ENCODE results near the gene CLECL1. TPM values are rescaled to one million over a fixed set of nuclear protein-coding genes. Genes with fewer than 3 reads are reported as not detected.
A peak's percentile ranks its signal among the peaks of the same experiment; 100 is the strongest.
"Not testable (repeated sequence)": the region's sequence is repeated elsewhere in the genome, so short reads cannot be mapped to it uniquely, and the experiment has no call there.

Gene CLECL1
- total RNA-seq, 2 experiments from 2014 or later: 0.44 to 1.7 TPM

GRCh38 chr12:9692909-9693308, 40.0 kb downstream of the CLECL1 start:
- Mint-ChIP-seq H3K36me3 (ENCODE audit: low read depth) (peaks cover 100% of the 10 kb centered on the region), H3K27ac (peak overlapping the region; percentile 59), H3K27me3 (no peaks in the 10 kb centered on the region), H3K9me3 (peaks cover 22% of the 10 kb centered on the region), H3K4me3 (no peak overlapping the region), H3K4me1 (ENCODE audit: low read depth) (peaks cover 43% of the 10 kb centered on the region)
- Histone ChIP-seq H3K4me1 (ENCODE audit: insufficient read depth, low read length) (peaks cover 9% of the 10 kb centered on the region), H3K36me3 (ENCODE audit: insufficient read depth, low read length) (peaks cover 88% of the 10 kb centered on the region), H3K9me3 (ENCODE audit: control insufficient read depth in 1 of 2, insufficient read depth in 1 of 2, low read length in 2 of 2) (peaks cover 0 to 49% of the 10 kb centered on the region in 2 experiments), H3K27ac (ENCODE audit: low read depth in 1 of 2, low read length in 2 of 2) (no peak overlapping the region), H3K27me3 (ENCODE audit: control insufficient read depth in 1 of 2, insufficient read depth in 2 of 2, low read length in 2 of 2) (no peaks in the 10 kb centered on the region), H3K4me3 (ENCODE audit: low read length) (no peak overlapping the region)
- DNase-seq (no peak), ATAC-seq (ENCODE audit: poor library complexity) (no peak)
- ChIA-PET CTCF (interaction anchor here (1.7 kb wide), 1 partner anchor 15 kb away, joined by 4 read pairs; no protein-coding TSS in a partner anchor), POLR2A (interaction anchor here (0.8 to 1.9 kb wide), 4 partner anchors 9 to 45 kb away, joined by 3 to 5 read pairs (median 4); no protein-coding TSS in a partner anchor)
- intact Hi-C loops (cut with DNase I, micrococcal nuclease): no loop called here
- TF ChIP-seq CTCF (IDR thresholded peaks at IDR 0.05): no peak

- Mint-ChIP-seq H3K27me3 (no peaks in the 10 kb centered on the region), H3K4me1 (ENCODE audit: low read depth) (peaks cover 73% of the 10 kb centered on the region), H3K4me3 (peak overlapping the region; percentile 7), H3K27ac (peak overlapping the region; percentile 81), H3K9me3 (peaks cover 12% of the 10 kb centered on the region), H3K36me3 (ENCODE audit: low read depth) (peaks cover 100% of the 10 kb centered on the region)
- DNase-seq (peak in 3 of 14 experiments; percentile 20 to 52 (median 45)), ATAC-seq (ENCODE audit: poor library complexity) (peak; percentile 39)
- H3K4me1 ChIP-seq (ENCODE audit: insufficient read depth, low read length): peaks cover 41% of the 10 kb centered on the region
- CTCF ChIA-PET: interaction anchor here (1.3 to 2.4 kb wide), 3 partner anchors 10 to 56 kb away, joined by 5 to 10 read pairs (median 10); no protein-coding TSS in a partner anchor
- intact Hi-C loops (cut with DNase I, micrococcal nuclease): loop anchor here in 1 of 2 experiments (5.0 kb wide), 1 partner anchor 50 kb away; no protein-coding TSS in a partner anchor
- POLR2A ChIA-PET: interaction anchor here (0.7 to 7.6 kb wide), 14 partner anchors 9 to 74 kb away, joined by 3 to 49 read pairs (median 4); no protein-coding TSS in a partner anchor
- no peak for TF ChIP-seq CTCF (IDR thresholded peaks at IDR 0.05)
- peaks cover 93% of the 10 kb centered on the region for H3K36me3 ChIP-seq (ENCODE audit: insufficient read depth, low read length)
- H3K27ac ChIP-seq (ENCODE audit: low read depth in 1 of 2, low read length in 2 of 2): peak overlapping the region in 1 of 2 donors; percentile 35
- no peak overlapping the region for H3K4me3 ChIP-seq (ENCODE audit: low read length)
- no peaks in the 10 kb centered on the region for H3K27me3 ChIP-seq (ENCODE audit: control insufficient read depth in 1 of 2, insufficient read depth in 2 of 2, low read length in 2 of 2)
- H3K9me3 ChIP-seq (ENCODE audit: control insufficient read depth in 1 of 2, insufficient read depth in 1 of 2, low read length in 2 of 2): peaks cover 0 to 26% of the 10 kb centered on the region in 2 experiments
Observed at GRCh38 chr12:9687228-9687627, 45.7 kb downstream of the CLECL1 start.

DNA sequence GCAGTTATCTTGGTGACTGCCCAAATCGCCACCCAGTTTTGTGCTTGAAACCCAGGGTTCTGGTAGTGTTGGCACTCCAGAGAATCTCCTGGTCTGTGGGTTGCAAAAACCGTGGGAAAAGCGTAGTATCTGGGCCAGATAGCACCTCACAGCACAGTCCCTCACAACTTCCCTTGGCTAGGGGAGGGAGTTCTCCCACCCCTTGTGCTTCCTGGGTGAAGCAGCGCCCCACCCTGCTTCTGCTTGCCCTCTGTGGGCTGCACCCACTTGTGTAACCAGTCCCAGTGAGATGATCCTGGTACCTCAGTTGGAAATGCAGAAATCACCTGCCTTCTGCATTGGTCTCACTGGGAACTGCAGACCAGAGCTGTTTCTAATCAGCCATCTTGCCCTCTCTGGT, 47.0 kb downstream of the CLECL1 start:
- H3K4me3 ChIP-seq (ENCODE audit: low read length): no peak overlapping the region
- H3K9me3 ChIP-seq (ENCODE audit: control insufficient read depth in 1 of 2, insufficient read depth in 1 of 2, low read length in 2 of 2): peaks cover 0 to 24% of the 10 kb centered on the region in 2 experiments
- no peak for TF ChIP-seq CTCF (IDR thresholded peaks at IDR 0.05)
- intact Hi-C loops (cut with DNase I, micrococcal nuclease): loop anchor here in 1 of 2 experiments (5.0 kb wide), 1 partner anchor 49 kb away; no protein-coding TSS in a partner anchor
- ATAC-seq (ENCODE audit: poor library complexity) (no peak), DNase-seq (peak in 1 of 14 experiments; percentile 51)
- no peaks in the 10 kb centered on the region for H3K27me3 ChIP-seq (ENCODE audit: control insufficient read depth in 1 of 2, insufficient read depth in 2 of 2, low read length in 2 of 2)
- peaks cover 100% of the 10 kb centered on the region for H3K36me3 Mint-ChIP-seq (ENCODE audit: low read depth)
- POLR2A ChIA-PET: interaction anchor here (1.2 to 7.6 kb wide), 3 partner anchors 22 to 38 kb away, joined by 5 to 49 read pairs (median 9); no protein-coding TSS in a partner anchor
- peak overlapping the region in 1 of 2 donors; percentile 35 for H3K27ac ChIP-seq (ENCODE audit: low read depth in 1 of 2, low read length in 2 of 2)
- H3K27me3 Mint-ChIP-seq: no peaks in the 10 kb centered on the region
- peaks cover 69% of the 10 kb centered on the region for H3K4me1 Mint-ChIP-seq (ENCODE audit: low read depth)
- H3K36me3 ChIP-seq (ENCODE audit: insufficient read depth, low read length): peaks cover 93% of the 10 kb centered on the region
- H3K4me1 ChIP-seq (ENCODE audit: insufficient read depth, low read length): peaks cover 37% of the 10 kb centered on the region
- H3K9me3 Mint-ChIP-seq: peaks cover 10% of the 10 kb centered on the region
- H3K4me3 Mint-ChIP-seq: peak overlapping the region; percentile 30
- peak overlapping the region; percentile 81 for H3K27ac Mint-ChIP-seq
- CTCF ChIA-PET: interaction anchor here (2.4 kb wide), 1 partner anchor 22 kb away, joined by 10 read pairs; no protein-coding TSS in a partner anchor

DNA sequence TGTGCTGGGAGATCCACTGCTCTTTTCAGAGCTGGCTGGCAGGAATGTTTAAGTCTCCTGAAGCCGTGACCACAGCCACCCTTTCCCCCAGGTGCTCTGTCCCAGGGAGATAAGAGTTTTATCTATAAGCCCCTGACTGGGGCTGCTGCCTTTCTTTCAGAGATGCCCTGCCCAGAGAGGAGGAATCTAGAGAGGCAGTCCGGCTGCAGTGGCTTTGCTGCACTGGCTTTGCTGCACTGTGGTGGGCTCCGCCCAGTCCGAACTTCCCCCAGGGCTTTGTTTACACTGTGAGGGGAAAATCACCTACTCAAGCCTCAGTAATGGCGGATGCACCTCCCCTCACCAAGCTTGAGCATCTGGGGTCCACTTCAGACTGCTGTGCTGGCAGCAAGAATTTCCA, 47.5 kb downstream of the CLECL1 start:
- H3K4me1 Mint-ChIP-seq (ENCODE audit: low read depth): peaks cover 72% of the 10 kb centered on the region

More for the DNA sequence above, 47.5 kb downstream of the CLECL1 start:
- Mint-ChIP-seq H3K36me3 (ENCODE audit: low read depth) (peaks cover 100% of the 10 kb centered on the region), H3K9me3 (peaks cover 10% of the 10 kb centered on the region), H3K4me3 (peak overlapping the region; percentile 15), H3K27ac (peak overlapping the region; percentile 81)
- not testable (repeated sequence) for H3K27me3 Mint-ChIP-seq; H3K27me3 ChIP-seq (ENCODE audit: control insufficient read depth in 1 of 2, insufficient read depth in 2 of 2, low read length in 2 of 2); ATAC-seq (ENCODE audit: poor library complexity); DNase-seq; H3K4me3 ChIP-seq (ENCODE audit: low read length)
- ChIA-PET CTCF (interaction anchor here (1.9 kb wide), 1 partner anchor 23 kb away, joined by 7 read pairs; no protein-coding TSS in a partner anchor), POLR2A (interaction anchor here (0.6 to 7.6 kb wide), 7 partner anchors 11 to 38 kb away, joined by 3 to 49 read pairs (median 4); no protein-coding TSS in a partner anchor)
- intact Hi-C loops (cut with DNase I, micrococcal nuclease): loop anchor here in 1 of 2 experiments (5.0 kb wide), 1 partner anchor 48 kb away; no protein-coding TSS in a partner anchor
- Histone ChIP-seq H3K9me3 (ENCODE audit: control insufficient read depth in 1 of 2, insufficient read depth in 1 of 2, low read length in 2 of 2) (peaks cover 0 to 26% of the 10 kb centered on the region in 2 experiments), H3K36me3 (ENCODE audit: insufficient read depth, low read length) (peaks cover 93% of the 10 kb centered on the region), H3K4me1 (ENCODE audit: insufficient read depth, low read length) (peaks cover 37% of the 10 kb centered on the region), H3K27ac (ENCODE audit: low read depth in 1 of 2, low read length in 2 of 2) (peak overlapping the region in 1 of 2 donors; percentile 35)

Measured in CD4-positive, alpha-beta T cell (primary cell).